Heart left ventricle (tissue), 13 donors: ENCODE data around the gene TMEM8B.

Experiments
- POLR2A ChIP-seq, 2 donors: fragments of 450-650 bp; IDR thresholded peaks; one replicate each; pipeline ENCODE4 v1.6.1; 2017; ENCODE audit warnings: antibody characterized with exemption in 2 of 2, mild to moderate bottlenecking in 2 of 2, moderate library complexity in 2 of 2
- TF ChIP-seq, protein P1 (sequence below), 12 donors: fragments of 200-600 bp; sonication (generic) in 4 of 12; IDR thresholded peaks; one replicate each; pipeline versions ENCODE4 v1.5.0 to v1.8.0; 2018 to 2022; ENCODE audit warnings: antibody characterized with exemption in 12 of 12, mild to moderate bottlenecking in 5 of 12
- donor health status: ischemic (EF 13 %, LVEDD 7.1; RV severe dilation, severe dysfunction).
- donor health status: DM: no; HTN: yes; CAD: no.
- donor health status: DM: no; HTN: no; CAD: no.
- donor health status: ischemic (EF 25% LVEDD 6.9; RV normal size, moderate dysfunction).
- donor health status: ischemic (EF 25% LVEDD 5.7; RV mildly dilated, moderate dysfunction).
- donor health status: ischemic (EF 35%, LVEDD 5.7; RV mildly dilated, moderate dysfunction).
- donor health status: nonischemic (EF 11% LVEDD 7.7; RV severe dilation, severe dysfunction).
- donor health status: DM: yes; HTN: yes; CAD: no.
- donor health status: PGD.
- donor health status: ischemic (EF 29% LVEDD 5.4; RV normal size, mild dysfunction).
- donor health status: nonischemic (EF 23%, LVEDD 6.1; RV moderate dilation, normal function).

DNA sequence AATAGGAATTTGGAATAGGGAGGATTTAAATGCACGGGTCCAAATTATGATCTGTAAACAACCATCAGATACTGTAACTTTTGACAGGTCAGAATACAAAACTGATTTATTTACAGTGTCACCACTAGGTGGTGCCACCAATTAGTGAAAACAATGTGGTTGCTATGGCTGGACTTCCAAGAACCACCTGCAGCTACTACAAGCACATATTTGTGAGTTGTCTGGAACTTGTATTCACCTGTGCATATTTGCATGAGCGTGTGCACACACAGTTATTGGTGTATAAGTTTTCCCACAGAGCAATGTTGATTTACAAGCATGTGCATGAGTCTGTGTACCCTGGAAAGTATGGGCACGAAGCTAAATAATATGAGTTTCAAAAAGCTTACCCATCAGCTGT is 74.0 kb downstream of the TMEM8B start:
- TF ChIP-seq, protein P1, sequence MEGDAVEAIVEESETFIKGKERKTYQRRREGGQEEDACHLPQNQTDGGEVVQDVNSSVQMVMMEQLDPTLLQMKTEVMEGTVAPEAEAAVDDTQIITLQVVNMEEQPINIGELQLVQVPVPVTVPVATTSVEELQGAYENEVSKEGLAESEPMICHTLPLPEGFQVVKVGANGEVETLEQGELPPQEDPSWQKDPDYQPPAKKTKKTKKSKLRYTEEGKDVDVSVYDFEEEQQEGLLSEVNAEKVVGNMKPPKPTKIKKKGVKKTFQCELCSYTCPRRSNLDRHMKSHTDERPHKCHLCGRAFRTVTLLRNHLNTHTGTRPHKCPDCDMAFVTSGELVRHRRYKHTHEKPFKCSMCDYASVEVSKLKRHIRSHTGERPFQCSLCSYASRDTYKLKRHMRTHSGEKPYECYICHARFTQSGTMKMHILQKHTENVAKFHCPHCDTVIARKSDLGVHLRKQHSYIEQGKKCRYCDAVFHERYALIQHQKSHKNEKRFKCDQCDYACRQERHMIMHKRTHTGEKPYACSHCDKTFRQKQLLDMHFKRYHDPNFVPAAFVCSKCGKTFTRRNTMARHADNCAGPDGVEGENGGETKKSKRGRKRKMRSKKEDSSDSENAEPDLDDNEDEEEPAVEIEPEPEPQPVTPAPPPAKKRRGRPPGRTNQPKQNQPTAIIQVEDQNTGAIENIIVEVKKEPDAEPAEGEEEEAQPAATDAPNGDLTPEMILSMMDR (IDR thresholded peaks at IDR 0.05), result peak; percentile 62 to 86 (median 78)
- TF ChIP-seq POLR2A (IDR thresholded peaks at IDR 0.05), result no peak
